MM.1S (cell line): ENCODE data around the gene NCF2.

Experiments
- DNase-seq: peaks from one replicate; pipeline ENCODE4 v3.0.0-alpha.2; 2015
- H2AFZ ChIP-seq: fragments of 300-600 bp; sonication (generic); 2 replicates; pipeline ENCODE4 v1.6.0; 2016; ENCODE audit warnings: antibody characterized with exemption, low read length
- H3F3A ChIP-seq: fragments of 300-600 bp; sonication (generic); 2 replicates; pipeline ENCODE4 v1.6.1; 2016; ENCODE audit warnings: mild to moderate bottlenecking, antibody characterized with exemption, low read length, moderate library complexity, mixed read lengths; ENCODE audit not compliant: insufficient read depth
- H3K27ac ChIP-seq: fragments of 300-600 bp; sonication (generic); 2 replicates; pipeline ENCODE4 v1.5.1; 2016; ENCODE audit warnings: mild to moderate bottlenecking, low read length
- H3K27me3 ChIP-seq: fragments of 300-600 bp; sonication (generic); replicated peaks from 2 replicates; pipeline ENCODE4 v1.6.0; 2016; ENCODE audit warnings: low read length; ENCODE audit not compliant: insufficient read depth
- H3K36me3 ChIP-seq: fragments of 300-600 bp; sonication (generic); replicated peaks from 2 replicates; pipeline ENCODE4 v1.6.1; 2016; ENCODE audit warnings: mild to moderate bottlenecking, low read length, mixed read lengths; ENCODE audit not compliant: insufficient read depth
- H3K4me1 ChIP-seq: fragments of 300-600 bp; sonication (generic); 2 replicates; pipeline ENCODE4 v1.6.1; 2016; ENCODE audit warnings: low read length, mixed read lengths
- H3K4me2 ChIP-seq: fragments of 300-600 bp; sonication (generic); 2 replicates; pipeline ENCODE4 v1.6.0; 2016; ENCODE audit warnings: low read depth, low read length
- H3K4me3 ChIP-seq: fragments of 300-600 bp; sonication (generic); 2 replicates; pipeline ENCODE4 v1.5.1; 2016; ENCODE audit warnings: low read length, mixed read lengths
- H3K79me2 ChIP-seq: fragments of 300-600 bp; sonication (generic); 2 replicates; pipeline ENCODE4 v1.6.1; 2016; ENCODE audit warnings: mixed run types, low read length, mixed read lengths
- H3K9ac ChIP-seq: fragments of 300-600 bp; sonication (generic); 2 replicates; pipeline ENCODE4 v1.6.1; 2016; ENCODE audit warnings: low read length, mixed read lengths
- H3K9me2 ChIP-seq: fragments of 300-600 bp; sonication (generic); replicated peaks from 2 replicates; pipeline ENCODE4 v1.6.1; 2016; ENCODE audit warnings: mild to moderate bottlenecking, low read length, mixed read lengths; ENCODE audit not compliant: insufficient read depth
- H3K9me3 ChIP-seq: fragments of 300-600 bp; sonication (generic); replicated peaks from 2 replicates; pipeline ENCODE4 v1.6.1; 2016; ENCODE audit warnings: mild to moderate bottlenecking, low read length, mixed read lengths; ENCODE audit not compliant: insufficient read depth
- H4K20me1 ChIP-seq: fragments of 300-600 bp; sonication (generic); 2 replicates; pipeline ENCODE4 v1.6.1; 2016; ENCODE audit warnings: mild to moderate bottlenecking, low read length, moderate library complexity, mixed read lengths; ENCODE audit not compliant: insufficient read depth
- EZH2 ChIP-seq: fragments of 300-600 bp; sonication (generic); optimal IDR thresholded peaks from 2 replicates; pipeline ENCODE3; 2017; ENCODE audit warnings: low read depth, mild to moderate bottlenecking, antibody characterized with exemption, low read length, mixed read lengths
- EZH2phosphoT487 ChIP-seq: fragments of 300-600 bp; sonication (generic); IDR thresholded peaks from 2 replicates; pipeline ENCODE4 v1.6.1; 2018; ENCODE audit warnings: antibody characterized with exemption, low read length
- TF ChIP-seq, protein P1 (sequence below): fragments of 300-600 bp; sonication (generic); IDR thresholded peaks from 2 replicates; pipeline ENCODE4 v1.5.1; 2016; ENCODE audit warnings: antibody characterized with exemption, low read length, mixed read lengths

NCF2 gene

DNA sequence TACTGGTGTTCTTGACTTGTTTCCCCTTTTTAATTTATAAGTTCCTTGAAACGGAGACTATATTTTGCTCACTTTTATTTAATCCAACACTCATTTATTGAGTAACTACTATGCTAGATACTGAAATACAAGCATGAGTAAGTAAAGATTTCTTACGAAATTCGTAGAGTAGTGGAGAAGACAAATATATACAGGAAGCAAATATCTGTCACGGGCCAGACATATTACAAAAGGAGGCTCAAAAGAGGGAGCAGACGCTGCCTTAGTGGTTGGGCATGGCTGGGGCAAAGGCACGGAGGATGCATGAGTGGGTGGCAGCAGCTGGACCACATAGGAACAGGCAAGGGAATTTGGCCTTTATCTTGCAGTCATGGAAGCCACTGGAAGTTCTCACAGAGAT lies 6.8 kb downstream of the NCF2 start:
- H4K20me1 ChIP-seq = no peaks in the 10 kb centered on the region
- no peak overlapping the region for H3K4me2 ChIP-seq
- H3K9me2 ChIP-seq = no peaks in the 10 kb centered on the region
- no peaks in the 10 kb centered on the region for H3K9me3 ChIP-seq
- no peak overlapping the region for H3K27ac ChIP-seq
- H3K79me2 ChIP-seq = 0 out of 2 replicates have a peak, but pooled peaks cover 3% of the 10 kb centered on the region
- no peak overlapping the region for H2AFZ ChIP-seq
- no peak overlapping the region for H3K4me3 ChIP-seq
- no peaks in the 10 kb centered on the region for H3K27me3 ChIP-seq
- no peak overlapping the region for H3K9ac ChIP-seq
- no peaks in the 10 kb centered on the region for H3K36me3 ChIP-seq
- no peak for DNase-seq
- no peaks in the 10 kb centered on the region for H3F3A ChIP-seq
- no peaks in the 10 kb centered on the region for H3K4me1 ChIP-seq
- no peak for TF ChIP-seq EZH2phosphoT487
- TF ChIP-seq, protein P1, sequence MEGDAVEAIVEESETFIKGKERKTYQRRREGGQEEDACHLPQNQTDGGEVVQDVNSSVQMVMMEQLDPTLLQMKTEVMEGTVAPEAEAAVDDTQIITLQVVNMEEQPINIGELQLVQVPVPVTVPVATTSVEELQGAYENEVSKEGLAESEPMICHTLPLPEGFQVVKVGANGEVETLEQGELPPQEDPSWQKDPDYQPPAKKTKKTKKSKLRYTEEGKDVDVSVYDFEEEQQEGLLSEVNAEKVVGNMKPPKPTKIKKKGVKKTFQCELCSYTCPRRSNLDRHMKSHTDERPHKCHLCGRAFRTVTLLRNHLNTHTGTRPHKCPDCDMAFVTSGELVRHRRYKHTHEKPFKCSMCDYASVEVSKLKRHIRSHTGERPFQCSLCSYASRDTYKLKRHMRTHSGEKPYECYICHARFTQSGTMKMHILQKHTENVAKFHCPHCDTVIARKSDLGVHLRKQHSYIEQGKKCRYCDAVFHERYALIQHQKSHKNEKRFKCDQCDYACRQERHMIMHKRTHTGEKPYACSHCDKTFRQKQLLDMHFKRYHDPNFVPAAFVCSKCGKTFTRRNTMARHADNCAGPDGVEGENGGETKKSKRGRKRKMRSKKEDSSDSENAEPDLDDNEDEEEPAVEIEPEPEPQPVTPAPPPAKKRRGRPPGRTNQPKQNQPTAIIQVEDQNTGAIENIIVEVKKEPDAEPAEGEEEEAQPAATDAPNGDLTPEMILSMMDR = no peak
- no peak for TF ChIP-seq EZH2

DNA sequence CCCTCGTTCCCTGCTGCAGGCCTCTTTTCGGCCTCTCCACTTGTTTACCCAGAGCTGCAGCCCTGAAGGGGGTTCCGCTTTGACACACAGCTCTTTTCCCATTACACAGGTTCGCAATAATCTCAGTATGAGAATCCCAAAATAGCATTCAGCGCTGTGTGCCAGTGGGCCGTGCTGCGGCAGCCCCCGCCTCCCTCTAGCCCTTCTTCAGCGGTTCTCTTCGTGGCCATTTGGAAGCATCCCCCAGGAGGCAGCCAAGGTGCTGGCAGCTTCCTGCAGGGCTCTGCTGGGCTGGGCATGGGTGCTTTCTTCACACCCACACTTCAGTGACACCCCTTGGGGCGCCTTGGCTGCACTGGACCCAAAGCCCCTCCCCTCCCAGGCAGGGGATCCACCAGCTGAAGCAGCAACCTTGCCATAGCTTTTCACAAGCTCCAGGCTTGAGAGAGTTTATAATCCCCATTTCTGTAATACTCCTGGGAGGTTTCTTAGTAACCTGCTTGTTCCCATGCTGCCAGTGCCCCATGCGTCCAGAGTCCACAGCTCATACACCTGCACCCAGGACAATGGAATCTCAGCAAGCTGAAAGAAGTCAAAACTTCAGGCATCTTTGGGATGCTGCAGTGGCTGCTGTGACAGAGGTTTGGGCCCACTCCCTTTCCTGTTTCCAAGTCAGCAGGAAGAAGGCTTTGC lies 8.1 kb downstream of the NCF2 start:
- DNase-seq = no peak
- no peak overlapping the region for H3K9ac ChIP-seq
- no peaks in the 10 kb centered on the region for H4K20me1 ChIP-seq
- H3K4me1 ChIP-seq = no peaks in the 10 kb centered on the region
- H3K27me3 ChIP-seq = no peaks in the 10 kb centered on the region
- H3K4me2 ChIP-seq = no peak overlapping the region
- H3K9me2 ChIP-seq = no peaks in the 10 kb centered on the region
- no peak overlapping the region for H2AFZ ChIP-seq
- TF ChIP-seq EZH2phosphoT487 = no peak
- TF ChIP-seq, protein P1 = no peak
- TF ChIP-seq EZH2 = no peak
- no peak overlapping the region for H3K27ac ChIP-seq
- H3K9me3 ChIP-seq = no peaks in the 10 kb centered on the region
- H3K36me3 ChIP-seq = no peaks in the 10 kb centered on the region
- H3F3A ChIP-seq = no peaks in the 10 kb centered on the region
- no peak overlapping the region for H3K4me3 ChIP-seq
- no peaks in the 10 kb centered on the region for H3K79me2 ChIP-seq

DNA sequence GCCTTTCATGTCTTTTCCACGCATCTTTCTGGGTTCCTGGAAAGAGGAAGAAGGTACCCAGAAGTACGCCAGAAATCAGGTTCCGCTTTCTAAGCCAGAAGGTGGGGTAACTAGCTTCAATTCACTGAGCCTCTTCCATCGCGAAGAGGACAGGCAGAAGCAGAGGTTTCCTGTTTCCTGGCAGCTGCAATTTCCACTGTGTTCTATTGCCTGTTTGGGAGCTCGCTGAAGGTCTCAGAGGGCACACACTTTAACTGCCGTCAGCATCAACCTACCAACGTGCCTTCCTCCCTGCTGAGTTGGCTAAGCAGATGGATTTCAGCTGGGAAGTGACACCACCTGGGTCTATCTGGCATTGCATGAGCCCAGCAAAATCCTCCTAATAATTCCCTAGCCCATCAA lies 10.0 kb downstream of the NCF2 start:
- Histone ChIP-seq H3K4me3 (no peak overlapping the region), H3F3A (no peaks in the 10 kb centered on the region), H3K27ac (no peak overlapping the region), H3K4me2 (no peak overlapping the region), H3K36me3 (no peaks in the 10 kb centered on the region), H3K4me1 (no peaks in the 10 kb centered on the region), H3K9me3 (no peaks in the 10 kb centered on the region), H3K79me2 (no peaks in the 10 kb centered on the region), H3K27me3 (no peaks in the 10 kb centered on the region), H3K9me2 (no peaks in the 10 kb centered on the region), H2AFZ (no peak overlapping the region), H3K9ac (no peak overlapping the region), H4K20me1 (no peaks in the 10 kb centered on the region)
- TF ChIP-seq, protein P1 = peak; percentile 25
- no peak for TF ChIP-seq EZH2phosphoT487
- DNase-seq = peak; percentile 16
